BE2C (cell line): ENCODE results near the gene ANKRD1.

Experiments used
- DNase-seq: peaks from one replicate; pipeline ENCODE4 v3.0.0-alpha.2; 2020
- H3K27me3 ChIP-seq: fragments of 250-450 bp; sonication (Bioruptor Pico); 2 replicates; pipeline ENCODE4 v1.5.1; 2020; ENCODE audit warnings: mild to moderate bottlenecking
- H3K36me3 ChIP-seq: fragments of 250-450 bp; sonication (Bioruptor Pico); 2 replicates; pipeline ENCODE4 v1.5.1; 2020; ENCODE audit warnings: mild to moderate bottlenecking
- H3K4me1 ChIP-seq: fragments of 250-450 bp; sonication (Bioruptor Pico); 2 replicates; pipeline ENCODE4 v1.5.1; 2020
- H3K4me3 ChIP-seq: 2 replicates; pipeline ENCODE4 v1.5.1; 2011; ENCODE audit warnings: low read depth, low read length
- H3K9me3 ChIP-seq: fragments of 250-450 bp; sonication (Bioruptor Pico); 2 replicates; pipeline ENCODE4 v1.5.1; 2020
- TF ChIP-seq, protein P1 (sequence below): IDR thresholded peaks from 2 replicates; pipeline ENCODE4 v1.5.1; 2012; ENCODE audit warnings: mild to moderate bottlenecking, low read depth, low read length

Gene ANKRD1

GRCh38 chr10:90923111-90923731 is 2.3 kb upstream of the ANKRD1 start:
- no peaks in the 10 kb centered on the region for H3K36me3 ChIP-seq
- TF ChIP-seq, protein P1, sequence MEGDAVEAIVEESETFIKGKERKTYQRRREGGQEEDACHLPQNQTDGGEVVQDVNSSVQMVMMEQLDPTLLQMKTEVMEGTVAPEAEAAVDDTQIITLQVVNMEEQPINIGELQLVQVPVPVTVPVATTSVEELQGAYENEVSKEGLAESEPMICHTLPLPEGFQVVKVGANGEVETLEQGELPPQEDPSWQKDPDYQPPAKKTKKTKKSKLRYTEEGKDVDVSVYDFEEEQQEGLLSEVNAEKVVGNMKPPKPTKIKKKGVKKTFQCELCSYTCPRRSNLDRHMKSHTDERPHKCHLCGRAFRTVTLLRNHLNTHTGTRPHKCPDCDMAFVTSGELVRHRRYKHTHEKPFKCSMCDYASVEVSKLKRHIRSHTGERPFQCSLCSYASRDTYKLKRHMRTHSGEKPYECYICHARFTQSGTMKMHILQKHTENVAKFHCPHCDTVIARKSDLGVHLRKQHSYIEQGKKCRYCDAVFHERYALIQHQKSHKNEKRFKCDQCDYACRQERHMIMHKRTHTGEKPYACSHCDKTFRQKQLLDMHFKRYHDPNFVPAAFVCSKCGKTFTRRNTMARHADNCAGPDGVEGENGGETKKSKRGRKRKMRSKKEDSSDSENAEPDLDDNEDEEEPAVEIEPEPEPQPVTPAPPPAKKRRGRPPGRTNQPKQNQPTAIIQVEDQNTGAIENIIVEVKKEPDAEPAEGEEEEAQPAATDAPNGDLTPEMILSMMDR: no peak
- H3K9me3 ChIP-seq: no peaks in the 10 kb centered on the region
- DNase-seq: no peak
- H3K4me3 ChIP-seq: no peak overlapping the region
- no peaks in the 10 kb centered on the region for H3K27me3 ChIP-seq
- no peaks in the 10 kb centered on the region; the same call in 1 of the 2 replicates for H3K4me1 ChIP-seq

GRCh38 chr10:90921906-90922305 is 1.0 kb upstream of the ANKRD1 start:
- Histone ChIP-seq H3K36me3 (no peaks in the 10 kb centered on the region), H3K9me3 (no peaks in the 10 kb centered on the region), H3K27me3 (no peaks in the 10 kb centered on the region), H3K4me3 (no peak overlapping the region), H3K4me1 (peaks cover 6% of the 10 kb centered on the region)
- TF ChIP-seq, protein P1: no peak
- DNase-seq: no peak

DNA sequence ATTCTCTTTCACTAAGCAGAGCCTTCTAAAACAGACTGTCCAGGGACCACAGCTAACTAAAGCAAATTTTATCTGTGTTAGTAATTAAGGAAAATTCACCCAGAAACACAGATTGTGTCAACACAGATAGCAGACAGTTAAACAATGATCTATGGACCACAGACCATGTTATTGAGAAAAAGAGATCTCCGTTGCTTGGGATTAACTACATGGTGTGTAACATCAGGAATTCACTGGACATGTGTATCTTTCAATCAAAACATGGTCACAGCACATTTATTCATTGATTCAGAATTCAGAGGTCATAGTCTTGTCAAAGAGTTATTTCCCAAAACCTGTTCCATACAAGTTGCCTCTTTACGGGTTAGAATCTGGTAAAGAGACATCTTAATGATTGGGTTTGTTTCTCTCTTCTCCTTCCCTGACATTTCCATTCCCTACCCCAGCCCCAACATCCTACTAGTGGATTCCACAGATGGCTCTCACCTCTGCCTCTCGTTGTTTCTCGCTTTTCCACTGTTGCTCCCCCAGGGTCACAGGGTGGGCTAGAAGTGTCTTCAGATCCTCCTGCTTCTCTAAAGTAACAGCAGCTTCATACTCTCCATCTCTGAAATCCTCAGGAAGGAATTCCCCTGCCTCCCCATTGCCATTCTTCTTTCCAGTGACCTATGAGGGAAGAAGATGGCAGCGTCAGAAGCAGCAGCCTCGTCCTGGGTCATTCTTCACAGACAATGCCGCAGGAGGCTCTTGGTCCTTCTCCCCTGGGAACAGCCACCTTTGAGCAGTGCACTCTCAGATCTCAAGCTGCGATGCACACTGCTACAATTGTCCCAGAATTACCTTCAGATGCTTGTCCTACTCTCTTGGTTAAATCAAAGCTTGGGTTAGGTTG is 958 bp downstream of the ANKRD1 start:
- Histone ChIP-seq H3K27me3 (no peaks in the 10 kb centered on the region), H3K4me3 (no peak overlapping the region), H3K9me3 (no peaks in the 10 kb centered on the region), H3K36me3 (no peaks in the 10 kb centered on the region), H3K4me1 (peaks cover 6% of the 10 kb centered on the region)
- DNase-seq: no peak
- TF ChIP-seq, protein P1: no peak

GRCh38 chr10:90917968-90918318 is 2.9 kb downstream of the ANKRD1 start:
- H3K27me3 ChIP-seq: no peaks in the 10 kb centered on the region

DNA sequence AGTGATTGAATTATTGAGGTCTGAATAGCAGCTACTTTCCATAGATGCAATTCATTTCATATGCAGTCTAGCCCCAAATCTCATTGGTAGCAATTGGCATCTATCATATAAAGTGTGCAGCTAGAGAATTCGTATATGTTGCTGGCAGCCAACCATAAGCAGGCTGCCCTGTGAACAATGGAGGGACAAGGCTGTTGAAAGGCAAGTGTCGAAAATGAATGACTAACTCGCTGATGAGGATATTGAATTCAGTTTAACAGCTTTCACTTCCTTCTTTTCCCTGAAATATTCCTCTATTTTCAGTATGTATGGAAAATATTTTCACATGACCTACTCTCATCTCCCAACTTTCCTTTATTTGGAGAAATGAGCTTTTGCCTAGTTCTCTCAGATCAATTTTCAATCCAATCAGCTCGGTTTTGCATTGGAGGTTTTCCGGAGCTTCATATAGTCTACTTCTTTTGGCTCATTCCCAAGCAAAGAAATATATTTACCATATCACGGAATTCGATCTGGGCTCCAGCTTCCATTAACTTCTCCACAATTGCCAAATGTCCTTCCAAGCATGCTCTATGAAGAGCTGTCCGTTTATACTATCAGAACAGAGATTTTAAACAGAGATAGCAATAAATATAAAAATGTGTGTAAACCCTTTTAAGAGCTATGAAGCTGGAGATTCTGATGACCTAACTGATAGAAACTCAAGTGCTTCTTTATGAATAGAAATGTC is 3.5 kb downstream of the ANKRD1 start:
- H3K36me3 ChIP-seq: no peaks in the 10 kb centered on the region
- peaks cover 6% of the 10 kb centered on the region for H3K4me1 ChIP-seq
- no peaks in the 10 kb centered on the region for H3K9me3 ChIP-seq
- no peak for DNase-seq
- H3K4me3 ChIP-seq: no peak overlapping the region
- H3K27me3 ChIP-seq: no peaks in the 10 kb centered on the region
- TF ChIP-seq, protein P1: no peak

More at GRCh38 chr10:90917968-90918318, 2.9 kb downstream of the ANKRD1 start:
- TF ChIP-seq, protein P1: no peak
- Histone ChIP-seq H3K36me3 (no peaks in the 10 kb centered on the region), H3K9me3 (no peaks in the 10 kb centered on the region), H3K4me1 (peaks cover 6% of the 10 kb centered on the region), H3K4me3 (no peak overlapping the region)
- DNase-seq: no peak
